H1 (cell line): ENCODE results near the gene PCDH9. TPM values are rescaled to one million over a fixed set of nuclear protein-coding genes. Genes with fewer than 3 reads are reported as not detected.

ENCODE experiments used
- CTCF ChIA-PET: fragments of 300-600 bp; sonication (Branson Sonifier 250); formaldehyde crosslinking; loops from one replicate; lab custom pipeline; 2021; ENCODE audit not compliant: partially characterized antibody; lab: Charles Lee
- POLR2A ChIA-PET: fragments of 300-600 bp; sonication (Branson Sonifier 250); formaldehyde crosslinking; loops from one replicate; lab custom pipeline; 2021; ENCODE audit warnings: inconsistent platforms; ENCODE audit not compliant: partially characterized antibody; lab: Charles Lee
- DNase-seq, 2 experiments: peaks; one replicate each; pipeline versions ENCODE4 v3.0.0 to v3.0.0-alpha.2; 2010 to 2022; ENCODE audit warnings: low spot score in 2 of 2, low read depth in 1 of 2, mixed read lengths in 1 of 2
- FAIRE-seq: peaks from 2 replicates; lab custom pipeline; 2011; peaks lifted over from hg19 to GRCh38; lab: Jason Lieb, UNC
- H2AFZ ChIP-seq: 2 replicates; pipeline ENCODE4 v1.8.1; 2012; ENCODE audit warnings: low read length, inconsistent platforms
- H2AK5ac ChIP-seq: 2 replicates; pipeline ENCODE4 v1.6.1; 2013; ENCODE audit warnings: low read depth, low read length
- H2BK120ac ChIP-seq: replicated peaks from 2 replicates; pipeline ENCODE3; 2013; ENCODE audit warnings: low read depth, low read length, inconsistent platforms
- H2BK12ac ChIP-seq: 2 replicates; pipeline ENCODE4 v1.6.1; 2013; ENCODE audit warnings: low read depth, low read length
- H2BK15ac ChIP-seq: 2 replicates; pipeline ENCODE4 v1.6.1; 2013; ENCODE audit warnings: low read length
- H2BK20ac ChIP-seq: 2 replicates; pipeline ENCODE4 v1.6.1; 2013; ENCODE audit warnings: low read length
- H2BK5ac ChIP-seq: 2 replicates; pipeline ENCODE4 v1.6.1; 2013; ENCODE audit warnings: low read depth, low read length
- H3K14ac ChIP-seq: 2 replicates; pipeline ENCODE4 v1.6.1; 2013; ENCODE audit warnings: inconsistent platforms; ENCODE audit not compliant: insufficient read length
- H3K18ac ChIP-seq: 2 replicates; pipeline ENCODE4 v1.6.1; 2013; ENCODE audit warnings: low read length; ENCODE audit errors: extremely low read depth
- H3K23ac ChIP-seq: 2 replicates; pipeline ENCODE4 v1.6.1; 2013; ENCODE audit warnings: inconsistent platforms; ENCODE audit not compliant: insufficient read length
- H3K23me2 ChIP-seq: 2 replicates; pipeline ENCODE4 v1.6.1; 2013; ENCODE audit warnings: low read depth, low read length
- H3K27ac ChIP-seq: 2 replicates; pipeline ENCODE4 v1.6.1; 2011; ENCODE audit warnings: low read depth, low read length, inconsistent platforms
- H3K27me3 ChIP-seq, 4 experiments: replicated peaks in 1 of 4; 1 replicate in 1 of 4; 2 replicates in 3 of 4; pipeline versions ENCODE4 v1.6.1 to v1.8.1; 2011 to 2013; ENCODE audit warnings: low read length in 3 of 4, mild to moderate bottlenecking in 3 of 4, inconsistent platforms in 2 of 4, mixed read lengths in 2 of 4, moderate library complexity in 1 of 4; ENCODE audit not compliant: control insufficient read depth in 3 of 4, insufficient read depth in 3 of 4; ENCODE audit errors: extremely low read depth in 1 of 4
- H3K36me3 ChIP-seq, 4 experiments: 2 replicates each; pipeline versions ENCODE4 v1.6.1 to v1.8.1; 2011 to 2013; ENCODE audit warnings: mild to moderate bottlenecking in 4 of 4, low read length in 3 of 4, moderate library complexity in 2 of 4, control low read depth in 1 of 4, inconsistent platforms in 1 of 4; ENCODE audit not compliant: insufficient read depth in 4 of 4, control insufficient read depth in 2 of 4
- H3K4ac ChIP-seq: replicated peaks from 2 replicates; pipeline ENCODE3; 2013; ENCODE audit warnings: low read length, low read depth, mixed read lengths, inconsistent platforms; ENCODE audit not compliant: insufficient read length
- H3K4me1 ChIP-seq, 4 experiments: replicated peaks in 1 of 4; 1 replicate in 1 of 4; 2 replicates in 3 of 4; pipeline versions ENCODE4 v1.6.1 to v1.8.1; 2011 to 2013; ENCODE audit warnings: low read length in 3 of 4, inconsistent platforms in 2 of 4, mixed read lengths in 1 of 4; ENCODE audit not compliant: insufficient read depth in 4 of 4, control insufficient read depth in 3 of 4
- H3K4me2 ChIP-seq, 2 experiments: 2 replicates each; pipeline versions ENCODE4 v1.6.1 to v1.8.1; 2011 to 2013; ENCODE audit warnings: low read depth in 2 of 2, low read length in 2 of 2, control low read depth in 1 of 2, inconsistent platforms in 1 of 2, mild to moderate bottlenecking in 1 of 2; ENCODE audit not compliant: insufficient read depth in 1 of 2
- H3K4me3 ChIP-seq, 4 experiments: fragments of 200-600, 300-600 bp in 1 of 4; sonication (generic), shearing (Covaris generic), sonication (Bioruptor Twin) in 1 of 4; 2 replicates each; pipeline versions ENCODE4 v1.5.1 to v1.8.1; 2011 to 2016; ENCODE audit warnings: low read length in 4 of 4, low read depth in 3 of 4, control low read depth in 2 of 4, inconsistent platforms in 2 of 4, mild to moderate bottlenecking in 2 of 4, mixed read lengths in 1 of 4, moderate library complexity in 1 of 4; ENCODE audit not compliant: insufficient read depth in 2 of 4; ENCODE audit errors: extremely low read depth in 1 of 4
- H3K56ac ChIP-seq: replicated peaks from 2 replicates; pipeline ENCODE3; 2013; ENCODE audit warnings: low read depth, mild to moderate bottlenecking, mixed read lengths, low read length, inconsistent platforms; ENCODE audit not compliant: insufficient read length
- H3K79me1 ChIP-seq: 2 replicates; pipeline ENCODE4 v1.6.1; 2013; ENCODE audit warnings: low read depth, low read length, control low read depth
- H3K79me2 ChIP-seq, 2 experiments: 2 replicates each; pipeline versions ENCODE4 v1.6.1 to v1.8.1; 2012 to 2013; ENCODE audit warnings: low read length in 2 of 2, mild to moderate bottlenecking in 2 of 2, inconsistent platforms in 1 of 2; ENCODE audit not compliant: insufficient read depth in 2 of 2, control insufficient read depth in 1 of 2
- H3K9ac ChIP-seq, 4 experiments: replicated peaks in 1 of 4; 1 replicate in 1 of 4; 2 replicates in 3 of 4; pipeline versions ENCODE4 v1.6.1 to v1.8.1; 2011 to 2013; ENCODE audit warnings: low read depth in 3 of 4, low read length in 3 of 4, control low read depth in 2 of 4, mild to moderate bottlenecking in 2 of 4, moderate library complexity in 2 of 4, inconsistent platforms in 1 of 4; ENCODE audit errors: extremely low read depth in 1 of 4
- H3K9me3 ChIP-seq, 2 experiments: 2 replicates each; pipeline versions ENCODE4 v1.6.1 to v1.8.1; 2012 to 2013; ENCODE audit warnings: mild to moderate bottlenecking in 2 of 2, moderate library complexity in 2 of 2, control low read depth in 1 of 2, inconsistent platforms in 1 of 2, low read depth in 1 of 2, low read length in 1 of 2, mixed read lengths in 1 of 2; ENCODE audit not compliant: insufficient read depth in 2 of 2
- H4K20me1 ChIP-seq, 2 experiments: replicated peaks in 1 of 2; 2 replicates each; pipeline versions ENCODE3 to v1.8.1; 2011 to 2013; ENCODE audit warnings: inconsistent platforms in 2 of 2, low read length in 2 of 2, mild to moderate bottlenecking in 1 of 2; ENCODE audit not compliant: insufficient read depth in 2 of 2, control insufficient read depth in 1 of 2
- H4K5ac ChIP-seq: 2 replicates; pipeline ENCODE4 v1.6.1; 2013; ENCODE audit warnings: low read length, low read depth, mixed read lengths, inconsistent platforms; ENCODE audit not compliant: insufficient read length
- H4K8ac ChIP-seq: 2 replicates; pipeline ENCODE4 v1.8.0; 2013; ENCODE audit warnings: mild to moderate bottlenecking, moderate library complexity, low read length, inconsistent platforms; ENCODE audit not compliant: insufficient read depth; ENCODE audit errors: extremely low read depth
- H4K91ac ChIP-seq: replicated peaks from 2 replicates; pipeline ENCODE3; 2013; ENCODE audit warnings: low read length, mixed read lengths, inconsistent platforms; ENCODE audit not compliant: insufficient read length
- PHF8 ChIP-seq: fragments of 200-600 bp; sonication (generic); conservative IDR thresholded peaks from 2 replicates; pipeline ENCODE4 v1.7.1; 2012; ENCODE audit warnings: low read depth, mild to moderate bottlenecking, inconsistent platforms, low read length, moderate library complexity
- POLR2A ChIP-seq, 2 experiments: IDR thresholded peaks; 1 replicate in 1 of 2; 2 replicates in 1 of 2; pipeline ENCODE4 v1.6.1; 2011; ENCODE audit warnings: low read depth in 2 of 2, low read length in 2 of 2, mild to moderate bottlenecking in 2 of 2; ENCODE audit errors: control extremely low read depth in 1 of 2
- TEAD4 ChIP-seq: IDR thresholded peaks from 2 replicates; pipeline ENCODE4 v1.6.1; 2012; ENCODE audit warnings: low read depth, low read length, inconsistent platforms, mixed read lengths
- WGBS, 2 experiments: shearing (Covaris generic) in 1 of 2; methylation state at CpG; one replicate each; pipeline versions ENCODE4 v1.1.6 to v1.1.7; 2013 to 2015; ENCODE audit warnings: low lambda C conversion rate in 2 of 2, mixed read lengths in 2 of 2, inconsistent platforms in 1 of 2, low coverage in 1 of 2, missing lambda C conversion rate in 1 of 2; ENCODE audit not compliant: insufficient replicate concordance in 2 of 2, insufficient coverage in 1 of 2, insufficient read length in 1 of 2; ENCODE audit errors: extremely low coverage in 1 of 2, missing lambda C conversion rate in 1 of 2; 5-methylcytosine and 5-hydroxymethylcytosine counted together
- polyA plus RNA-seq, 7 experiments: library from polyadenylated mRNA; depleted of rRNA in 3 of 7; stranded (reverse) in 5 of 7; unstranded in 2 of 7; fragments of >200 nt in 5 of 7; fragments of 200-250 nt in 2 of 7; gene quantifications; 1 replicate in 5 of 7; 2 replicates in 1 of 7; 4 replicates in 1 of 7; pipeline versions ENCODE4 v1.2.1 to v1.2.3, GENCODE V29; 2011 to 2013; ENCODE audit warnings: missing spikeins in 2 of 7, mixed read lengths in 2 of 7
- total RNA-seq: library from RNA; stranded (reverse); fragmentation: NEBNext Ultra II Directional; extraction: Animal tissue kit (Norgen Biotek cat#: 25700); gene quantifications from 2 replicates; pipeline ENCODE4 v1.2.1, GENCODE V29; 2021

PCDH9 gene
- total and polyA plus RNA-seq, 2 of the 8 experiments (the other 6 are each of a cell fraction or from before 2014, with no cell fraction given) = 0.12 to 0.60 TPM

- no peak overlapping the region for H3K23ac ChIP-seq
- no peaks in the 10 kb centered on the region for H3K79me1 ChIP-seq
- no peak overlapping the region for H3K9ac ChIP-seq
- no peak overlapping the region for H3K18ac ChIP-seq
- no peaks in the 10 kb centered on the region for H3K36me3 ChIP-seq
- H3K4me1 ChIP-seq = peaks cover 0 to 15% (median 8%) of the 10 kb centered on the region in 4 experiments; a peak in 3 of 7 replicates
- H3K14ac ChIP-seq = no peak overlapping the region
- no peaks in the 10 kb centered on the region for H3K9me3 ChIP-seq
- DNase-seq = no peak
- H3K56ac ChIP-seq = no peak overlapping the region
- no peak overlapping the region for H3K27ac ChIP-seq
- H2BK120ac ChIP-seq = no peak overlapping the region
- peak overlapping the region; percentile 62 for H4K5ac ChIP-seq
- no peaks in the 10 kb centered on the region for H3K79me2 ChIP-seq
- H4K91ac ChIP-seq = no peak overlapping the region
- no peaks in the 10 kb centered on the region for H3K27me3 ChIP-seq
- no peak overlapping the region for H2BK15ac ChIP-seq
- H3K4ac ChIP-seq = no peak overlapping the region
- CTCF ChIA-PET = no interaction called here
- H3K23me2 ChIP-seq = no peaks in the 10 kb centered on the region
- H3K4me3 ChIP-seq = no peak overlapping the region
- no peak overlapping the region for H4K8ac ChIP-seq
- POLR2A ChIA-PET = no interaction called here
- no peaks in the 10 kb centered on the region for H4K20me1 ChIP-seq
- H3K4me2 ChIP-seq = no peak overlapping the region; a peak in 1 of 4 replicates
- H2AFZ ChIP-seq = peak overlapping the region; percentile 2; the same call in 1 of the 2 replicates
- H2BK5ac ChIP-seq = no peak overlapping the region
- no peak overlapping the region for H2BK12ac ChIP-seq
- WGBS, 2 experiments = 58% methylated on average over 2 of the region's 2 CpGs; no CpG with 5 or more reads in 1 of the 2 experiments
- no peak overlapping the region for H2BK20ac ChIP-seq
- no peak for FAIRE-seq
- no peak overlapping the region for H2AK5ac ChIP-seq
- no peak for TF ChIP-seq TEAD4
- TF ChIP-seq POLR2A (IDR thresholded peaks at IDR 0.05; ENCODE audit: control extremely low read depth in 1 of 2, low read depth in 2 of 2, low read length in 2 of 2) = no peak
- TF ChIP-seq PHF8 = no peak
These were observed 701.1 kb downstream of the PCDH9 start for GRCh38 chr13:66528944-66529576.
